Measurements from ENCODE around the gene CELA2B.
"Not testable (repeated sequence)": the region's sequence is repeated elsewhere in the genome, so short reads cannot be mapped to it uniquely, and the experiment has no call there.

Gene CELA2B

DNA sequence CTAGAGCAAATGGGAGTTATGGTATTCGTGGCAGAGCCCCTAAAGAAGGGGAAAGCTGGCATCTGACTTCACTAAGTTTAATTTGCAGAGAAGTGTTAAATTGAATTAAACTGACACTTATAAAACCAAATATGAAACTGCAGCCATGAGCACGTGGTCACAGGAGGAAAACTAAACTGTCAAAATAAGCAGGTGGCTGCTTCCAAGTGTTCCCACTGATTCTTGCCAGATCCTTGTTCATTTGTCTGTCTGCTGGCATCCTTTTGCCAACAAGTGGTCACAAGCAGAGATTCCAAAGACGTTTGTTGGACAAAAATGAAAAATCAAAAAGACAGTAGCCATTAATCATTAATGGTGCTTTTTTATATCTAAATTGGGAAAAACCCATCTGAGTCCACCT is 6.5 kb upstream of the CELA2B start:
- no peak for DNase-seq

DNA sequence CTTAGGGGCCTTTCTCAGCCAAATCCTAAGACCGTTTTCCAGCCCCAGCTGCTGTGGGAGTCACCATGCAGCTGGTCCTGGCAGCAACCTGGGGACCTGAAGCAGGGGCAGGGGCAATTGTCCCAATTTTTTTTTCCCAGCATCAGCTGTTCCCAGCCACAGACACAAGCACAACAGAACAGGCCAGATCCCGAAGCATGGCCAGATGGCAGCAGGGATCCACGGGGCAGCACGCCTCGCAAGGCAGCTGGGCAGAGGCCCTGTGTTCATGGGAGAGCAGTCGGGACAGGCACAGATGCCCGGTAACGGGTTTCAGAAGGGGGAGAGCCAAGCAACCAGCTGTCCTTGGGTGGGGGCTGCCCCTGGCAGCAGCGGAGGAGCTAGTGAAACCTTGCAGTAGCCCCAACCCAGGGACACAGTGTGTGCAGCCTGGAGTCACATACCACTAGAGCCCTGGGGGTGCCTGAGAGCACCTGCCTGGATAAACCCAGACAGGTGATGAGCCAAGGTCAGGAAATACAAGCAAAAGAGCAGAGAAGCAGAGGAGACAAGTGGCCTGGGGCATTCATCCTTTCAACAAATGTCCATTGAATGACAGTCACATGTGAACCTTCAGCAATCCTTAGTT is 6.0 kb upstream of the CELA2B start:
- DNase-seq = not testable (repeated sequence)

- not testable (repeated sequence) for DNase-seq
These were observed 4.8 kb upstream of the CELA2B start for GRCh38 chr1:15471067-15471466.

DNA sequence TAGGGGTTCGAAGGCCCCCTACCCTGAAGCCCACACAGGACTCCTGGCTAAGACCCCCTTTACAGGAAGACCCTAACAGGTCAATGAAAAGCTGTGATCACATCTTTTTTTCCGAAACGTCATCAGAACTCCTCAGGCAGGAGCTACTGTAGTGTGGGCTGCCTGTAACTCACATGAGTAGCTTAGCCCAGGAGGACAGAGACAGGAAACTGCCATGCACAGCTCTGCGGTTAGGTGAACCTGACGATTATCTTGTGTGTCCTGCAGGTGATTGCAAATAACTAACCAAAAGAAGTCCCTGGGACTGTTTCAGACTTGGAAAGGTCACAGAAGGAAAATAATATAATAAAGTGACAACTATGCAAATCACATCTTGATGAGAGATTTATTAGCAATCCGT is 4.2 kb upstream of the CELA2B start:
- not testable (repeated sequence) for DNase-seq

DNA sequence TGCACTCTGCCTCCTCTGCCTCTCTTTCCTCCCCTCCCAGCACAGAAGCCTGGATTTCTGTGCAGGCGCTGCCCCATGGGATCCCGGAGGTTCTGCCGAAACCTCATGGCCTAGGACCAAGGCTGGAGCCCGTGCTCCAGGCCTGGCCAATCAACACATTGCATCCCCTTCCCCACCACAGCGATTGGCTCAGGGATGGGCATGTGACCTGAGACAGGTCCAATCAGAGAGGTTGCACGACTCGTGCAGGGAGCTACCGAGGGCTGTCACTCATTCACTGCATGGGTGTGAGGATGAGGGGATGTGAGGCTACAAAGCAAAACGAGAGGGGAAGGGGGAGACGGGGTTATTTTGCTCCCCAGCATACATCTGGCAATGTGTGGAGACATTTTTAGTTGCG is 3.3 kb upstream of the CELA2B start:
- DNase-seq = no peak

DNA sequence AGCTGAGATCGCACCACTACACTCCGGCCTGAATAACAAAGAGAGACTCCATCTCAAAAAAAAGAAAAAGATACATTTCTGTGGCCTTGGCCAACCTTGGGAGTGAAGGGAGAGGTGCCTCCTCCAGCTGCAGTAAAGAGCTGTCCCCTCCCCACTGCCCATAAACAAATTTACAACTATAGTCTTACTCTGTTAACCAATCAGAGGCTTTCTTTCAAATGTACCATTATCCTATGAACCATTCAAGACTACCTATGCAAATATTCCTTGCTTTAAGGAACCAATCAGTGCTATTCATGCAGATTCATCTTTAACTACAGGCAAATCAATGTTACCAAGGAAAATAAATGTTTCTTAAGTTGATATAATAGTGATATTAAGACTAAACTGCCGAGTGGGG is 1.0 kb downstream of the CELA2B start:
- peak; percentile 33 for DNase-seq

DNA sequence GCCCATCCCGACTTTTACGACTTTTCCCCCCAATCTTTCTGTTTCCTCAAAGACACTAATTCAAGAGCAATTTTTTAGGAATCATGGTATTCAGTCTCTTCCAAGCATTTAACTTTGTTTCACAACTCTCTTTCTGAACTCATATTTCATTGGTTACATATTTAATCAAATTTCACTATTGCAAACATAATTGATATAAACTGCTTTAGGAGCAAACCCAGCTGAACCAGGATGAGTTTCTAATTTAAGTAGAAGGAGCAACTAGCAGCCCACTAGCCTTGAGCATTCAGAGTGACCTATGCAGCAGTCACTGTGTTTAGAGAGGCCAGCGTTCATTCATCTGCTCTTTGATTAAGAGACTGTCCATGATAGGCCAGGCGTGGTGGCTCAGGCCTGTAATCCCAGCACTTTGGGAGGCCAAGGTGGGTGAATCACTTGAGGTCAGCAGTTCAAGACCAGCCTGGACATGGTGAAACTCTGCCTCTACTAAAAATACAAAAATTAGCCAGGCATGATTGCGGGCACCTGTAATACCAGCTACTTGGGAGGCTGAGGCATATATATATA is 1.8 kb downstream of the CELA2B start:
- DNase-seq = no peak

- no peak for DNase-seq
These were observed 3.9 kb downstream of the CELA2B start for GRCh38 chr1:15479654-15480347.

- not testable (repeated sequence) for DNase-seq
These were observed 6.6 kb downstream of the CELA2B start for GRCh38 chr1:15482455-15482854.

GRCh38 chr1:15482983-15483543 is 7.2 kb downstream of the CELA2B start:
- not testable (repeated sequence) for DNase-seq

GRCh38 chr1:15483971-15484370 is 8.1 kb downstream of the CELA2B start:
- no peak for DNase-seq

DNA sequence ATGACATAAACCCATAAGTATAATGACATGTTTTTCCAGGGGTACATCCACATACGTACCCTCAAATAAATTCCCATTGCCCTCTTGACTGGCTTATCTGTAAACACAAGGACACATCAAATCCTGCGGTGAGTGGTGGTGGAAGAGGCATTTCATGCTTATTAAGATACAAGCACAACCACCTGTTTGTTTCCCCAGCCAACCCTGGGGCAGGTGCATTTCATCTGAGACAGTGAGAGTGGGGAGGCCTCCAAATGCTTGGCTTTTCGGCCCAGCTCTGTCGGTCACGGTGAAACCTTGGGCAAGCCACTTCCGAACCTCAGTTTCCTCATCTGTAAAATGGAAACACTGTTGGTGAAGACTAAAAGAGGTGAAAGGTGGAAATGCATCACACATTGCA is 8.5 kb downstream of the CELA2B start:
- DNase-seq = not testable (repeated sequence)

DNA sequence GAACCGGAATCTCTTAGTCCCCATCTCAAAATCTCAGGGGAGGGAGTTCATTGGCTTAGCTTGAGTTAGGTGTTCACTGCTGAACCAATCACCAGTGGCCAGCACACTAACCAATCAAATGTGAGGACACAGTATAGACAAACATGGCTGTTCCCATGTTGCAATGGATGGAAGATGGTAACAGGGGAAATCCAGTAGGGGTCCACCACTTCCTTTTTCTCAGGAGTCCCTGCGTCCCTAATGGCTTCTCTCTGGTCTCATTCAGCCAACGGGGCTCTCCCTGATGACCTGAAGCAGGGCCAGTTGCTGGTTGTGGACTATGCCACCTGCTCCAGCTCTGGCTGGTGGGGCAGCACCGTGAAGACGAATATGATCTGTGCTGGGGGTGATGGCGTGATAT is 9.7 kb downstream of the CELA2B start:
- DNase-seq = no peak

DNA sequence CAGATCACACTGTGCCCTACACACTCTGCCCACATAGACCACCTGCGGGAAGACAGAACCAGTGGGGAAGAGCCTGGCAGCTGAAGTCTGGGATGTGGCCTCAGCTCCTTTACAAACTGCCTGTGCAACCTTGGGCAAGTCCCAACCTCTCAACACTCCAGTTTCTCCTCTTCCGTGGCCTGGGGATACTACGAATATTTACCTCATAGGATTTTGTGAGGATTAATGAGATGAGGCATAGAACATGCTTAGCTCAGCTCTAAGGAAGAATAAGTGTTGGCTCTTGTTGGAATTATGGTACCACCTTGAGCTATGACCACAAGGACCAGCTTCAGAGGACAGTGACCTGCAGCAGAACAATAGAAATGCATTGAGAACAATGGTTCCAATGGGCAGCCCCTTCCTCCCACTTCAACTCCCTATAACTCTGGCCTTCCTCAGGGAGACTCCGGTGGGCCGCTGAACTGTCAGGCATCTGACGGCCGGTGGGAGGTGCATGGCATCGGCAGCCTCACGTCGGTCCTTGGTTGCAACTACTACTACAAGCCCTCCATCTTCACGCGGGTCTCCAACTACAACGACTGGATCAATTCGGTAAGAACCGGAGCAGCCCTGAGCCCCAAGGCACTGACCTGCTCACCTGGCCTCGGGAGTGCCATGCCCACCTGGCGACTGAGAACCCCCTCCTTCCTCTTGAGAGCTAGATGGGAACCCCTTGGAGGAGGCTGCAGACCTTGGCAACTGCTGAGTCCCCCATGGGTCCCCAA is 11.1 kb downstream of the CELA2B start:
- DNase-seq = not testable (repeated sequence)

DNA sequence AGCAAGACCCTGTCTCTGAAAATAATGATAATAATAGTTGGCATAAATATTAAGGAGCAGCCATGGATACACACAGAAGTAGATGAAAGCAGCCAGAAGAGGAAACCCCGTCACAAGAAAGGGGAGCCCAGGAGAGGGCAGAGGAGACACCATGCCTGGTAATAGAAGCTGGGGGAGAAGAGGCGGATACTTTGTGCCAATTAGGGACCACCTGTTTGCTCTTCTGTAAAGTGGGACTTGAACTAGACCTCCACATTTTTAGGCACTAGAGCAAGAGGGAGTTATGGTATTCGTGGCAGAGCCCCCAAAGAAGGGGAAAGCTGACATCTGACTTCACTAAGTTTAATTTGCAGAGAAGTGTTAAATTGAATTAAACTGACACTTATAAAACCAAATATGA is 12.5 kb downstream of the CELA2B start:
- no peak for DNase-seq

GRCh38 chr1:15489052-15489736 is 13.3 kb downstream of the CELA2B start:
- DNase-seq = no peak

GRCh38 chr1:15491010-15491409 is 15.1 kb downstream of the CELA2B start:
- DNase-seq = not testable (repeated sequence)

DNA sequence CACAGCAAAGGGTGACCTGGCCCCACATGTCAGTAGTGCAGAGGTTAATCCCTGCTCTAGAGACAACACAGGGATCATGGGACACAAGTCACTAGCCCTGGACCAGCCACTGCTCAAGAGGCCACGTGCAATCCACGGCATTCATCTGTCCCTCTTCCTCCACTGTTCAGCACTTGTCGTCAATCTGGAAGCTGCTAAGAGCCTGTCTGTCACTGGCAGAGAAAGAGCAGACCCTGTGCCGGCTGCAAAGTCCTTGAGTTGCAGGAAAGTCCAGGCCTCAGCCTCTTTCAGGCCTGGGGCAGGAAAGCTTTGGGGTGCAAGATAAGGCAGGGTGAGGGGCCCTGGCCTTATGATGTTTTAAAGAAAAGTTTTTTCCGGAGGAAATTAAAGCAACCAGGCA is 16.7 kb downstream of the CELA2B start:
- no peak for DNase-seq

GRCh38 chr1:15493869-15494390 is 18.0 kb downstream of the CELA2B start:
- no peak for DNase-seq

DNA sequence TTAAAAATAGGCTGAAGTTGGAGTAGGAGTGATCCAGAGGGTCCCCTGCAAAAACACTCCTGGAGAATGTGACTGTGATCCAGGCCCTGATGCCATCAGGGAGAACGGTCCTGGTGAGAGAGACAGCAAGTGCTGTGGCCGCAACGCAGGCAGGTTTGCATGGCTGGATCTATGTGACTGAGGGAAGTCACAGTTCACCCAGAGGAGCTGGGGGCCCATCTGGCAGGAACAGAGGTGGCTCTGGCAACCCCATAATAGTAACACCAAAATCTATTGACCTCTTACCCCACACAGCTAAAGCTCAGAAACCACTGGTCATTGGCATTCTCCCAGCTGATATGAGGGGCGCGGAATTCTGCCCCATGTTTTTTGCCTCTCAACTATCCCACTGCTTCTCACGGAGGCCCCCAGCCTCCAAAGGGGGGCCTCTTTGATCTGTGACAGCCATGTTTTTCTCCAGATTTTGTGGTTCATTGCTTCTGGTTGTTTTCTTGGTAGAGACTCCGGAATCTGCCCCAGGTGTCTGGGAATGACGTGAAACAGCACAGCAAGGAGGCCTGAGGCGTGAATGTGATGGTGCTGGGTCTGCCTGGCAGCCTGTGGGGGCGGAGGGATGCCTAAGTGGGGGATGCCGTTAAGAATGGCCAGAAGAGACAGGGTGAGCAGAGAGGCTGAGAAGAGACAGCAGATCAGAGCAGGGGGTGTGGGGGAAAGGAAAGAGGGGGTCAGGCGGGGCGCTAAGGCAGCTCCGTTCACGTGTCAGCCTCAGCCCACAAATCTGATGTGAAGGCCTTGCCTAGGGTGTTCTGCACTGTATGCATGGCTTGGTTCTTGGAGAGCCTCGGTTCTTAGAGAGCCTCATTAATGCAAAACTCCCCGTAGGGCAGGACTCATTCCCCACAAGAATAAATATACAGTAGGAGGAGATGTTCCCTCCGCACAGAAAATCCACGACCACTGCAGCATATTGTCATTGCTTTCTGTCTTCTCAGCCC is 24.6 kb downstream of the CELA2B start:
- DNase-seq = no peak

Measured in hematopoietic multipotent progenitor cell treated with erythropoietin and hydrocortisone succinate and interleukin-3 and kit ligand, for 4 days (in vitro differentiated cells).